ENCODE results near the gene GDPD5. TPM values are rescaled to one million over a fixed set of nuclear protein-coding genes. Genes with fewer than 3 reads are reported as not detected.

Gene GDPD5
- total RNA-seq, 1 experiment from 2014 or later: 12.2 TPM

DNA sequence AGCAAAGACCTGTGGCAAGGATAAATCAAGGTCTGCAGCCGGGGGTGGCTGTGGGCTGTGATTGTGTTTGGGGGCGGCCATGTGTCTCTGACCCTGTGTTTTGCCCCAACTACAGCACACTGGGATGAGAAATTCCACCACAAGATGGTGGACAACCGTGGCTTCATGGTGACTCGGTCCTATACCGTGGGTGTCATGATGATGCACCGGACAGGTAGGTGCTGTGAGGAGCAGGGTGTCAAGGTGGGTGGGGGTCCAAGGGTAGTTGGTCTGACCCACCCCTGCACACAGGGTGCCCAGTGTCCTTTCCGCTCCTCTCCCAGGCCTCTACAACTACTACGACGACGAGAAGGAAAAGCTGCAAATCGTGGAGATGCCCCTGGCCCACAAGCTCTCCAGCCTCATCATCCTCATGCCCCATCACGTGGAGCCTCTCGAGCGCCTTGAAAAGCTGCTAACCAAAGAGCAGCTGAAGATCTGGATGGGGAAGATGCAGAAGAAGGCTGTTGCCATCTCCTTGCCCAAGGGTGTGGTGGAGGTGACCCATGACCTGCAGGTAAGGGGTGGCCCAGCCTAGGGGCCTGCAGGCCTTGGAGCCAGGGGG, 43.0 kb upstream of the GDPD5 start:
- Mint-ChIP-seq H3K27me3 (ENCODE audit: low read depth) (no peaks in the 10 kb centered on the region), H3K27ac (no peak overlapping the region), H3K9me3 (no peaks in the 10 kb centered on the region), H3K4me1 (peaks cover 27% of the 10 kb centered on the region), H3K4me3 (no peak overlapping the region), H3K36me3 (peaks cover 69% of the 10 kb centered on the region)
- DNase-seq (ENCODE audit: low spot score) (no peak), ATAC-seq (no peak)
- ChIA-PET CTCF (no interaction called here), POLR2A (interaction anchor here (1.2 kb wide), 1 partner anchor 15 kb away, joined by 3 read pairs; no protein-coding TSS in a partner anchor)
- TF ChIP-seq TCF7 (CRISPR knock-in tag; IDR thresholded peaks at IDR 0.05; ENCODE audit: low read depth): no peak
- TF ChIP-seq TEAD1 (CRISPR knock-in tag; IDR thresholded peaks at IDR 0.05): no peak
- TF ChIP-seq, protein P1, sequence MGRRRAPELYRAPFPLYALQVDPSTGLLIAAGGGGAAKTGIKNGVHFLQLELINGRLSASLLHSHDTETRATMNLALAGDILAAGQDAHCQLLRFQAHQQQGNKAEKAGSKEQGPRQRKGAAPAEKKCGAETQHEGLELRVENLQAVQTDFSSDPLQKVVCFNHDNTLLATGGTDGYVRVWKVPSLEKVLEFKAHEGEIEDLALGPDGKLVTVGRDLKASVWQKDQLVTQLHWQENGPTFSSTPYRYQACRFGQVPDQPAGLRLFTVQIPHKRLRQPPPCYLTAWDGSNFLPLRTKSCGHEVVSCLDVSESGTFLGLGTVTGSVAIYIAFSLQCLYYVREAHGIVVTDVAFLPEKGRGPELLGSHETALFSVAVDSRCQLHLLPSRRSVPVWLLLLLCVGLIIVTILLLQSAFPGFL (CRISPR knock-in tag; IDR thresholded peaks at IDR 0.05; ENCODE audit: borderline replicate concordance): no peak
- TF ChIP-seq PRRX2 (CRISPR knock-in tag; IDR thresholded peaks at IDR 0.05): no peak
- TF ChIP-seq, protein P2, sequence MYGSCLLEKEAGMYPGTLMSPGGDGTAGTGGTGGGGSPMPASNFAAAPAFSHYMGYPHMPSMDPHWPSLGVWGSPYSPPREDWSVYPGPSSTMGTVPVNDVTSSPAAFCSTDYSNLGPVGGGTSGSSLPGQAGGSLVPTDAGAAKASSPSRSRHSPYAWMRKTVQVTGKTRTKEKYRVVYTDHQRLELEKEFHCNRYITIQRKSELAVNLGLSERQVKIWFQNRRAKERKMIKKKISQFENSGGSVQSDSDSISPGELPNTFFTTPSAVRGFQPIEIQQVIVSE (CRISPR knock-in tag; IDR thresholded peaks at IDR 0.05; ENCODE audit: borderline replicate concordance): no peak
- TF ChIP-seq IRF2 (CRISPR knock-in tag; IDR thresholded peaks at IDR 0.05; ENCODE audit: borderline replicate concordance, low read depth): no peak
- no peak for TF ChIP-seq ETV6 (CRISPR knock-in tag; IDR thresholded peaks at IDR 0.05)
- TF ChIP-seq, protein P3, sequence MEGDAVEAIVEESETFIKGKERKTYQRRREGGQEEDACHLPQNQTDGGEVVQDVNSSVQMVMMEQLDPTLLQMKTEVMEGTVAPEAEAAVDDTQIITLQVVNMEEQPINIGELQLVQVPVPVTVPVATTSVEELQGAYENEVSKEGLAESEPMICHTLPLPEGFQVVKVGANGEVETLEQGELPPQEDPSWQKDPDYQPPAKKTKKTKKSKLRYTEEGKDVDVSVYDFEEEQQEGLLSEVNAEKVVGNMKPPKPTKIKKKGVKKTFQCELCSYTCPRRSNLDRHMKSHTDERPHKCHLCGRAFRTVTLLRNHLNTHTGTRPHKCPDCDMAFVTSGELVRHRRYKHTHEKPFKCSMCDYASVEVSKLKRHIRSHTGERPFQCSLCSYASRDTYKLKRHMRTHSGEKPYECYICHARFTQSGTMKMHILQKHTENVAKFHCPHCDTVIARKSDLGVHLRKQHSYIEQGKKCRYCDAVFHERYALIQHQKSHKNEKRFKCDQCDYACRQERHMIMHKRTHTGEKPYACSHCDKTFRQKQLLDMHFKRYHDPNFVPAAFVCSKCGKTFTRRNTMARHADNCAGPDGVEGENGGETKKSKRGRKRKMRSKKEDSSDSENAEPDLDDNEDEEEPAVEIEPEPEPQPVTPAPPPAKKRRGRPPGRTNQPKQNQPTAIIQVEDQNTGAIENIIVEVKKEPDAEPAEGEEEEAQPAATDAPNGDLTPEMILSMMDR (IDR thresholded peaks at IDR 0.05): no peak
- TF ChIP-seq RORB (CRISPR knock-in tag; IDR thresholded peaks at IDR 0.05): no peak
- TF ChIP-seq, protein P4, sequence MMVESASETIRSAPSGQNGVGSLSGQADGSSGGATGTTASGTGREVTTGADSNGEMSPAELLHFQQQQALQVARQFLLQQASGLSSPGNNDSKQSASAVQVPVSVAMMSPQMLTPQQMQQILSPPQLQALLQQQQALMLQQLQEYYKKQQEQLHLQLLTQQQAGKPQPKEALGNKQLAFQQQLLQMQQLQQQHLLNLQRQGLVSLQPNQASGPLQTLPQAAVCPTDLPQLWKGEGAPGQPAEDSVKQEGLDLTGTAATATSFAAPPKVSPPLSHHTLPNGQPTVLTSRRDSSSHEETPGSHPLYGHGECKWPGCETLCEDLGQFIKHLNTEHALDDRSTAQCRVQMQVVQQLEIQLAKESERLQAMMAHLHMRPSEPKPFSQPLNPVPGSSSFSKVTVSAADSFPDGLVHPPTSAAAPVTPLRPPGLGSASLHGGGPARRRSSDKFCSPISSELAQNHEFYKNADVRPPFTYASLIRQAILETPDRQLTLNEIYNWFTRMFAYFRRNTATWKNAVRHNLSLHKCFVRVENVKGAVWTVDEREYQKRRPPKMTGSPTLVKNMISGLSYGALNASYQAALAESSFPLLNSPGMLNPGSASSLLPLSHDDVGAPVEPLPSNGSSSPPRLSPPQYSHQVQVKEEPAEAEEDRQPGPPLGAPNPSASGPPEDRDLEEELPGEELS (CRISPR knock-in tag; IDR thresholded peaks at IDR 0.05): no peak
- TF ChIP-seq ZBTB21 (CRISPR knock-in tag; IDR thresholded peaks at IDR 0.05; ENCODE audit: borderline replicate concordance): no peak
- TF ChIP-seq SP1 (CRISPR knock-in tag; conservative IDR thresholded peaks at IDR 0.05): no peak
- no peak for TF ChIP-seq ZNF121 (CRISPR knock-in tag; IDR thresholded peaks at IDR 0.05)
- TF ChIP-seq, protein P5, sequence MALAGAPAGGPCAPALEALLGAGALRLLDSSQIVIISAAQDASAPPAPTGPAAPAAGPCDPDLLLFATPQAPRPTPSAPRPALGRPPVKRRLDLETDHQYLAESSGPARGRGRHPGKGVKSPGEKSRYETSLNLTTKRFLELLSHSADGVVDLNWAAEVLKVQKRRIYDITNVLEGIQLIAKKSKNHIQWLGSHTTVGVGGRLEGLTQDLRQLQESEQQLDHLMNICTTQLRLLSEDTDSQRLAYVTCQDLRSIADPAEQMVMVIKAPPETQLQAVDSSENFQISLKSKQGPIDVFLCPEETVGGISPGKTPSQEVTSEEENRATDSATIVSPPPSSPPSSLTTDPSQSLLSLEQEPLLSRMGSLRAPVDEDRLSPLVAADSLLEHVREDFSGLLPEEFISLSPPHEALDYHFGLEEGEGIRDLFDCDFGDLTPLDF (CRISPR knock-in tag; IDR thresholded peaks at IDR 0.05): no peak
- TF ChIP-seq GRHL2 (CRISPR knock-in tag; IDR thresholded peaks at IDR 0.05; ENCODE audit: insufficient replicate concordance, severe bottlenecking): no peak
- TF ChIP-seq HMGA2 (CRISPR knock-in tag; IDR thresholded peaks at IDR 0.05): no peak
- TF ChIP-seq ZNF219 (CRISPR knock-in tag; IDR thresholded peaks at IDR 0.05; ENCODE audit: borderline replicate concordance): no peak

DNA sequence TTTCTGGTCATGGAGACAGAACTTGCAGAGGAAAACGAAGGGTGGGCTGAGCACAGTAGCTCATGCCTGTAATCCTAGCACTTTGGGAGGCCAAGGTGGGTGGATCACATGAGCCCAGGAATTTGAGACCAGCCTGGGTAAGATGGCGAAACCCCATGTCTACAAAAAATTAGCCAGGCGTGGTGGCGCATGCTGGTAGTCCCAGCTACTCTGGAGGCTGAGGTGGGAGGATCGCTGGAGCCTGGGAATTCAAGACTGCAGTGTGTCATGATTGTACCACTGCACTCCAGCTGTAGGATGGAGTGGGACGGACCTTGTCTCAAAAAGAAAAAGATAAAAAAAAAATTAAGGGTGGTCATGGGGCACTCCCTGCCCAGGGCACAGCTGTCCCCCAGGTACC, 42.2 kb upstream of the GDPD5 start:
- Mint-ChIP-seq H3K27ac (0 out of 2 replicates have a peak overlapping the region, but pooled peaks have one; percentile 36), H3K9me3 (no peaks in the 10 kb centered on the region), H3K27me3 (ENCODE audit: low read depth) (no peaks in the 10 kb centered on the region), H3K4me1 (peaks cover 31% of the 10 kb centered on the region), H3K36me3 (peaks cover 66% of the 10 kb centered on the region), H3K4me3 (no peak overlapping the region)
- ChIA-PET CTCF (interaction anchor here (1.2 to 4.5 kb wide), 2 partner anchors 7 to 36 kb away, joined by 3 to 46 read pairs; no protein-coding TSS in a partner anchor), POLR2A (interaction anchor here (1.2 kb wide), 1 partner anchor 14 kb away, joined by 3 read pairs; no protein-coding TSS in a partner anchor)
- TF ChIP-seq, protein P1 (CRISPR knock-in tag; IDR thresholded peaks at IDR 0.05; ENCODE audit: borderline replicate concordance): no peak
- TF ChIP-seq RELA (CRISPR knock-in tag; IDR thresholded peaks at IDR 0.05; ENCODE audit: borderline replicate concordance) (no peak), FOXJ3 (CRISPR knock-in tag; IDR thresholded peaks at IDR 0.05; ENCODE audit: borderline replicate concordance) (no peak), EMX1 (CRISPR knock-in tag; IDR thresholded peaks at IDR 0.05) (no peak), ZNF317 (CRISPR knock-in tag; IDR thresholded peaks at IDR 0.05; ENCODE audit: borderline replicate concordance, low read depth) (no peak)
- DNase-seq (ENCODE audit: low spot score) (no peak), ATAC-seq (no peak)
